Measurements from ENCODE around the gene FAM3D.

Gene FAM3D

GRCh38 chr3:58637509-58637908, 29.1 kb downstream of the FAM3D start (continued):
- TF ChIP-seq AEBP2 (tag by site-specific recombination; IDR thresholded peaks at IDR 0.05; ENCODE audit: borderline replicate concordance) (no peak), ZNF391 (tag by site-specific recombination; IDR thresholded peaks at IDR 0.05; ENCODE audit: borderline replicate concordance, low read depth) (no peak), ZSCAN23 (tag by site-specific recombination; IDR thresholded peaks at IDR 0.05) (no peak), ZNF639 (tag by site-specific recombination; IDR thresholded peaks at IDR 0.05) (no peak), ZNF664 (tag by site-specific recombination; IDR thresholded peaks at IDR 0.05) (no peak), ELK4 (IDR thresholded peaks at IDR 0.05; ENCODE audit: borderline replicate concordance, low read depth, low read length) (no peak)

DNA sequence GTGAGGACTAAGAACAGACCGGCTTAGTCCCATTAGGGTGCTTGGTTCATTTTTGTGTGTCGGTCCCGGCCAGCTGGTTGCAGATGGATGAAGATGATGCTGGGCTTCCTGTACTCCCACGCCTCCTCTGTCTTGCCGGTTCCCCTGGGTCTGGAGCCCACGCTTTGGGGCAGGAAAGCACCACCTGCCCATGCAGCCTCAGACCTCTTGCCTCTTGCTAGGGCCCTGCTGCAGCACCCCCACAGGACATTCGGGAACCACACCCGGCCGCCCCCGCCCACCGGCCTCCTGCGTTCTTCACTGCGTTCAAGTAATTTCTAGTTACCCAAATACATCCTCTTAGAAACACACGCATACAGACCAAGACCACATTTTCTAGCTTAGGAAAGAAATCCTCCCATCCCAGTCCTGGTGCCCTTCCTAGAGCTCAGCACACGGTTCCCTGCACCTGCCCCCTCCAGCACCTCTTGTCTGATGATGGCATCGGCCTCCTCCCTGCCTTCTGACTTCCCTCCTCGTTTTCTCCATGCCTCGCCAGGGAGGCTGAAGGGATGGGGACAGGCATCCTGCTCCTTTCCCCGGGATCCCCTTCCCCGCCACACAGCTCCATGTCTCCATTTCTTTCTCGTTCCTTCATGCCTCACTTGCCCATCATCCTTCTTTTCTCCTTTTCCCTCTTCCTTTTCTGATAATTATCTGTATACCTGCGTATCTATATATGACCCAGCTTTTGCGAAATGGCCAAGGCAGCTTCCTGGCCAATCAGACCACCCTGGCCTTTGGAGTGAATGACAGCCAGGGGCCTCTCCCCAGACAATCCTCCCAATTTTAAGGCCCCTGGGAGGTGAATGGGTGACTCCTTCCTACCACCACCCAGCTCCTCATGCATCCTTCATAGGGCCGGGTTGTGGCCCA, 30.9 kb downstream of the FAM3D start:
- TF ChIP-seq ZBTB10 (tag by site-specific recombination; IDR thresholded peaks at IDR 0.05) (no peak), ZNF558 (tag by site-specific recombination; IDR thresholded peaks at IDR 0.05) (no peak), ZNF792 (tag by site-specific recombination; IDR thresholded peaks at IDR 0.05) (no peak)
- no peaks in the 10 kb centered on the region for H3K9me3 ChIP-seq (ENCODE audit: control insufficient read depth, insufficient read depth, low read depth, low read length)
- CTCF ChIA-PET = interaction anchor here (0.8 kb wide), 1 partner anchor 65 kb away, joined by 3 read pairs; no protein-coding TSS in a partner anchor
- H3K4me3 ChIP-seq (ENCODE audit: low read depth, low read length) = no peak overlapping the region
- H3K27ac ChIP-seq (ENCODE audit: extremely low read depth, low read depth, low read length) = no peak overlapping the region
- POLR2A ChIA-PET = no interaction called here
- H3K4me1 ChIP-seq (ENCODE audit: control insufficient read depth, insufficient read depth, low read length) = no peaks in the 10 kb centered on the region
- no peaks in the 10 kb centered on the region for H3K36me3 ChIP-seq (ENCODE audit: control insufficient read depth in 2 of 2, insufficient read depth in 1 of 2, low read length in 2 of 2)

DNA sequence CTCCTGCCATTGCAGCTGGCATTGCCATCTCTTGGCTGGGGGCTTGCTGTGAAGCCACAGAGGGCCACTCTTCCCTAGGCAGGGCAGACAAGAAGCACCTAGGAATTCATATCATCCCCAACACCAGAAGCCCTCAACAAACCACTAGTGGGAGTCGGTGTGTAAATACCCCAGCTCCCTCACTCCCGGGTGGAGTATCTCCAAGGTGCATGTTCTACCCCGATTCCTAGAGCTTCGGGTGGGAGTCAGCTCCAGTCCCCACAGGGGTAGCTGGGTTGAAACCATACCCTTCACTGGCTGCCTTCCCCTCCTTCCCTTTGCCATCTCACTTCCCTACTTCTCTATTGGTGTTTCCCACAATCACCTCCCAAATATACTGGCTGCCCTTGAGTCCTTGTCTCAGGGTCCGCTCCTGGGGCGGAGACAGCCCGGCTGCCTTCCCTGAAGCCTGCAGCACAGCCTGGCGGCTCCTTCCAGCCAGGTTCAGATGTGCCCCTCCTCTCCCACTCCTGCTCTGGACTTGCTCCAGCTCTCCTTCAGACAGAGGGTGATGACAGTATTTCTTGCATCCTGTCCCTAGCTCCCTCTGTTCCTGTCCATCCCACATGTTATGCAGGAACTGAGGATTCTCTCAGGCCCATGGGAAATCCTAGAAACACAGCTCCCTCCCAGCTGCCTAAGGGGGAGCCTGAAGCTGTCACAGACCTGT, 33.3 kb downstream of the FAM3D start:
- H3K4me1 ChIP-seq (ENCODE audit: control insufficient read depth, insufficient read depth, low read length) = no peaks in the 10 kb centered on the region
- H3K36me3 ChIP-seq (ENCODE audit: control insufficient read depth in 2 of 2, insufficient read depth in 1 of 2, low read length in 2 of 2) = no peaks in the 10 kb centered on the region
- peak; percentile 74 for TF ChIP-seq ZNF37A (tag by site-specific recombination; IDR thresholded peaks at IDR 0.05)
- TF ChIP-seq ZNF449 (tag by site-specific recombination; IDR thresholded peaks at IDR 0.05) = no peak
- TF ChIP-seq ZNF223 (tag by site-specific recombination; IDR thresholded peaks at IDR 0.05) = no peak
- TF ChIP-seq GLIS2 (tag by site-specific recombination; IDR thresholded peaks at IDR 0.05) = no peak
- no peak for TF ChIP-seq ZNF768 (tag by site-specific recombination; IDR thresholded peaks at IDR 0.05)
- TF ChIP-seq ZNF114 (tag by site-specific recombination; IDR thresholded peaks at IDR 0.05) = no peak
- H3K9me3 ChIP-seq (ENCODE audit: control insufficient read depth, insufficient read depth, low read depth, low read length) = no peaks in the 10 kb centered on the region
- no peak overlapping the region for H3K4me3 ChIP-seq (ENCODE audit: low read depth, low read length)
- POLR2A ChIA-PET = interaction anchor here (0.6 kb wide), 1 partner anchor 456 kb away, joined by 6 read pairs; no protein-coding TSS in a partner anchor
- H3K27ac ChIP-seq (ENCODE audit: extremely low read depth, low read depth, low read length) = no peak overlapping the region
- CTCF ChIA-PET = interaction anchor here (0.6 to 9.7 kb wide), 4 partner anchors 17 to 423 kb away, joined by 3 to 159 read pairs (median 3); no protein-coding TSS in a partner anchor
